ENCODE results near the gene HYAL3. TPM values are rescaled to one million over a fixed set of nuclear protein-coding genes. Genes with fewer than 3 reads are reported as not detected.
A peak's percentile ranks its signal among the peaks of the same experiment; 100 is the strongest.
"Not testable (repeated sequence)": the region's sequence is repeated elsewhere in the genome, so short reads cannot be mapped to it uniquely, and the experiment has no call there.

Gene HYAL3
- total RNA-seq, 1 donor from 2014 or later, result 6.6 TPM

DNA sequence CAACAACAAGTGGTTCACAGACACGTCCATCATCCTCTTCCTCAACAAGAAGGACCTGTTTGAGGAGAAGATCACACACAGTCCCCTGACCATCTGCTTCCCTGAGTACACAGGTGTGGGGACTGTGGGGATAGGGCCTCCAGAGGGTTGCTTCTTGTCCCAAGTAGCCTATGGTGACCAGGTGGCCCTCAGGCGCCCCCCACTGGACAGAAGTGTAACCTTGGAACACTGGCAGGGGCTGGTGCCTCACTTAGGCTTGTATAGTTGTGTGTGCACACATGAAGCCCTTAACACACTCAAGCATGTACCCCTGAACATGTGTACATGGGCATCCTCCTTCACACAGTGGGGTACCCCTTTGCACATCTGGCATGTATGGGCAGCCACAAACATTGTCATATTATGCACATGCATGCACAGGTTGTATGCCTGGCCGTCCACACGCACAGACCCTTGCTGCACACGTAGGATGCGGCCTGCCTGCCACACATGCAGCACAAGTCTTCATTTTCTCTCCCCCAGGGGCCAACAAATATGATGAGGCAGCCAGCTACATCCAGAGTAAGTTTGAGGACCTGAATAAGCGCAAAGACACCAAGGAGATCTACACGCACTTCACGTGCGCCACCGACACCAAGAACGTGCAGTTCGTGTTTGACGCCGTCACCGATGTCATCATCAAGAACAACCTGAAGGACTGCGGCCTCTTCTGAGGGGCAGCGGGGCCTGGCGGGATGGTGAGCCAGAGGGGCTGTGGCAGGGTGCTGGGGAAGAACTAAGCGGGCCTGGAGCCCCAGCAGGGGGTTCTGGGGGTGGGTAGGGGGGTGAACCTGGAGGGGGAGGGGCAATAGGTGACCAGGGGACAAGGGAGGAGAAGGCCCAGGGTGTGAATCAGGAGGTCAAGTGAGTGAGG is 42.0 kb downstream of the HYAL3 start:
- DNase-seq, result no peak

DNA sequence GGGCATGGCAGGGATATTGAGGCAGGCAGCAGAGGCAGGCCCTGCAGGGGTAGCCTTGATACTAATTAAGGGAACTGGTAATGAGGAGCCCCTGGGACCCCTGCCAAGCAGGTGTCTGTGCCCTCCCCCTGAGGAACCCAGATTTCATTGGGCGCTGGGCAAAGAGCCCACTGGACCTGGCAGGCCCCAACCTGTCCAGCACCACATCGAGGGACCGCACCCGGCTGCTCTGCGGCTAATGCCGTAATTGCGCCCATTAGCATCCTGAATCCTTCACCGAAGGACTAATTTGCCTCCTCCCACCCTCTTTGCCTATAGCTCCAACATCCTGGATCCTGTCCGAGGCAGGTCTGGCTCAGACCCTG is 44.0 kb downstream of the HYAL3 start:
- DNase-seq, result no peak

DNA sequence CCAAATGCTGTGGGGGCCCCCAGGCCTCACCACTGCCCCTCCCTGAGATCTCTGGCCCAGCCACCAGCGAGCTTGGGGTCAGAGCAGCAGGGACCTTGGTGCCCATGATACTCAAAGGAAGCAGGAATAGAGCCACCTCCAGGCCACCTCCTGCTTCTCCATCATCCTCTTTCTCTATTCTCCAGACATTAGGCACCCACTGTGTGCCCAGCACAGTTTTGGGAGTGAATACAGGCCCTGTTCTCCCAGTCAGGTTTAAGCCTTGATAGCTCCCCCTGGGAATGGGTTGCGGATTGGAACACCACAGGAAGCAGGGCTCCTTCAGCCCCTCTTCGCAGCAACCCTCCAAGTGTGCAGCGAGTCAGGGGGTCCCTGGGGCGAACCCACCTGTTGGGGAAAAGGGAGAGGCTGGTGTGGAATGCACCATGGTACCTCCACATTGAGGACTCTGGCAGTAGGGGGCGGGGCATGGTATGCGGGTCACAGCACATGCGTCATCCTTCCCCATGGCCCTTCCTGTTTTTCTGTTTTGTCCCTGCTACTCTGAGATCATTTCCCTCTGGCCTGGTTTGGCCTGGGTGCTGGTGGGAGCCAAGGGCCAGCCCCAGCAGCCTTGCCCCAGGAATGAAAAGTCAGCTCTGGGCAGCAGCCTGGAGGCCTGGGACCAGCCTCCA is 44.5 kb downstream of the HYAL3 start:
- DNase-seq, result no peak

DNA sequence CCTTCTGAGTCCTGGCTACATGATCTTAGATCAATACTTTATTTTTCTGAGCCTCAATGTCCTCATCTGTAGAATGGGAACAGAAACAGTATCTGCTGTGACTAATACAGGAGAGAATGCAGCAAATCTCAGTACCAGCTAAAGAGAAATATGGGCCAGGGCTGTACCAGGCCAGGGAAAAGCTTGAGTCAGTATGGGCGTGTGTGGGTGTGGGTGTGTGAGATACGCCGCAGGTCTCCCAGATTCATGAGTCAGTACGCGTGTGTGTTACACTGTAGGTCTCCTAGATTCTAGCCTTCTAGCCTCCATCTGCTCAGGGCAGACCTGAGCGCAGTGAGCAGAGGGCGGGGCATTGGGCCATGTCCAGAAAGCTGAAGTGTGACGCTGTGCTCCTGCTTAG is 48.0 kb downstream of the HYAL3 start:
- no peak for DNase-seq

DNA sequence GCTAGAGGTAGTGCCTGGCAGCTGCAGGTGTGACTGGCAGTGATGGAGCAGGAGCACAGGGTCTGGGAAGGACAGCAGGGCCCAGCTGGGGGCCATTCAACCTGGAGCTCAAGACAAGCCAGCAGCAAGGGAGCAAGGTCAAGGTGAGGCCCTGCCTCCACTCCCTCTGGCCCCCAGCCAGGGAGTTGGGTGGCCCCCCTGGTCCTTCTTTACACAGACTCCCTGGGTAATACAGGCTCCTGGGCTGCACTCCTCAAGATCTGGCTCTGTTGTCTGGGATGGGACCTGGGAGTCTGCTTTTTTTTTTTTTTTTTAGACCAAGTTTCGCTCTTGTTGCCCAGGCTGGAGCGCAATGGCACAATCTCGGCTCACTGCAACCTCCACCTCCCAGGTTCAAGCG is 48.7 kb downstream of the HYAL3 start:
- DNase-seq, result no peak

DNA sequence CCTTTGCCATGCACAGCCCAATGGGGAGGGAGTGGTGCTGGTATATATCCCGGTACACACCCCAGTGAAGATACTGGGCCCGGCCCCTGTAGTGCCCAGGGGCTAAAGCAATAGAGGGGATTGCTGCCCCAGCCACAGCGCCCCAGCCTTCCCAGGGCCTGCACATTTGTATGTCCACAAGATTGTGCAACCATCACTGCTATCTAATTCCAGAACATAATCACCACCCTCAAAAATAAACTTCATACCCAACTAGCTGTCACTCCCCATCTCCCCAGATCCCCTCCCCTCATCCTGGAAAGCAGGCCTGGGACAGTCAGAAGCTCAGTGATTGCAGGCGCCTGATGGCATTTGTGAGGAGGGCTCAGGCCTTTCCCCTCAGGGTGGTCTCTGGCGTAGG is 49.7 kb downstream of the HYAL3 start:
- DNase-seq, result no peak

DNA sequence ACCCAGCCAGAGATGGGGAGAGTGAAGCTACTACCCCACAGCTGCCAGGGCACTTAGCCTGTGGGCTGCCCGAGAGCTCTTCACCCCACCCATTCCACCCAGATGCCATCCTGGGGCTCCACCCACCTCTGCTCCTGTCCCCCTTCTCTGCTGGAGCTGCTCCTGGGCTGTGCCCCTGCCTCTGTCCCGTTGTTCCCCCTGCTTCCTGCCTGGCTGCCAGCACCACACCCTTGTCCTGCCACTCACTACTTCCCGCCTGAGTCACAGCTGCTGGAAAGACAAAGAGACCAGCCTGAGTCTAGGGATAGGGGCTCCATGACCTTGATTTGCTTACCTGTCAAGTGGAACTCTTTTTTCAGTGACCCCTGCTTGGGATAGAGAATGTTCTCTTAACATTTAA is 50.8 kb downstream of the HYAL3 start:
- DNase-seq, result no peak

DNA sequence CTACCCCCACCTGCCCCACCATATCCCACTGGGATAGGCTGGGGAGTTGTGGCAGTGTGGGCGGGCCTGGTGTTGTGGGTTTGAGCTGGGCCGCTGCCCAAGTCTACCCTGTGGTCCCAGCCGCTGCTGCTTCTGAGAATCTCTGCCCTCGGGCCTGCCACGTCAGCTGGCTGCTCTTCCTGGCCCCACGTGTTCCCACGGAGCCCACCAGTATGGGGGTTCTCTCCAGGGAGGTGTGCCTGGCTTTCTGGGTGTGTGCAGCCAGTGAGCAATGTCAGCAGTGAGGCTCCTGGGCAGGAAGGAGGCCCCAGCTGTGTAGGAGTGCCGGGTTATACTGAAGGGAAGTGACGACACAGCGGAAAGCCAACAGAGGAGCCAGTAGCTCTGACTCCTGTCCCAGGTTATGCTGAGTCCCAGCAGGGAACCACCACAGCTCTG is 52.7 kb downstream of the HYAL3 start:
- DNase-seq, result no peak

DNA sequence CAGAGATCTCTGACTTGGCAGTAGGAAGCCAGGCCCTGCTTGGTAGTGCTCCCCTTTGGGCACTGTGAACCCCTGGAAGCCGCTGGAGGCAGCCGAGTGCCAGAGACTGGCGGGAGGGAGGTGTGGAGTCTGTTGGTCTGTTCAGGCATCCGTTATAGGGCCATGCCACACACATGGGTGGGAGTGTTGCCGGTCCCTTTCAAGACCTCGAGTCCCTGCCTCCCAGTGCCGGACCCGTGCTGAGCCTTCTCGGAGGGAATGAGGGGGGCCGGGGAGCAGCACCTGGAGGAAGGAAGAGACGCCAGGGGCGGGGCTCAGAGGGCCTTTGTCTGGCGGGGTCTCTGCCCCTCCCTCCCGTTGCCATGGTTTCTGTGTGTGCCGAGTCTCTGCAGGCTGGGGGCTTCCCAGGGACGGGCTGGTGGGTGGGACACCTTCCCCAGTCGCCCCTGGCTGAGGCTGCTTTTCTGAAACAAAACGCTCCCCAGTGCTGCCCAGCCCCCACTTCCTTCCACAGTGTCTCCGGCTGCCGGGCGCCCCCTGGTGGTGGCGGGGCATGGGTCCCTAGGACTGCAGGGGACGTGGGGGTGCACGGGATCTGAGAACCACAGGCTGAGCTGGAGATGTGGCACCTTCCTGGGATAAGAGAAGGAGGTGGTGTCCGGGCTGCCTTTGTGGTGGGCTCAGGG is 53.2 kb downstream of the HYAL3 start:
- peak; percentile 70 for DNase-seq

DNA sequence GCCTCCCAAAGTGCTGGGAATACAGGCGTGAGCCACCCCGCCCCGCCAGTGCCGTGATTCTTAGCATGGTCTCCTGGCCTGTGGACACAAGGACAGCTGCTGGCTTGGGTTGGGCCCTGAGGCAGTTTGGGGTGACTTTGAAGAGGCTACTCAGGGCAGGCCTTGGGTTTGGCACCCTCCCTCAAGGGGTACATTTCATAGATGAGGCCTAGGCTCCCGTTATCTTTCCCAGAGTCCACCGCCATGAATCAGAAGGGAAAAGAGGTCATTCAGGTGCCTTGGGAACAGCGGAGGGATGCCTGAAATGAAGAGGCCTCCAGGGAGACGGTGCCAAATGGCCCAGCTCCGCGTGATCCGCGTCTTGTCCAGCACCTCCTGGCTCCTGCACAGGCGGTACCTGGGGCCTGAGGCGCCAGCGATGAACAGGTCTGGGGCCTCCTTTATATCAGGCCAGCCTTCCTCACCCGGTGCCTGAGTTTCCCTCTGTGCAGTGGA is 53.9 kb downstream of the HYAL3 start:
- no peak for DNase-seq

DNA sequence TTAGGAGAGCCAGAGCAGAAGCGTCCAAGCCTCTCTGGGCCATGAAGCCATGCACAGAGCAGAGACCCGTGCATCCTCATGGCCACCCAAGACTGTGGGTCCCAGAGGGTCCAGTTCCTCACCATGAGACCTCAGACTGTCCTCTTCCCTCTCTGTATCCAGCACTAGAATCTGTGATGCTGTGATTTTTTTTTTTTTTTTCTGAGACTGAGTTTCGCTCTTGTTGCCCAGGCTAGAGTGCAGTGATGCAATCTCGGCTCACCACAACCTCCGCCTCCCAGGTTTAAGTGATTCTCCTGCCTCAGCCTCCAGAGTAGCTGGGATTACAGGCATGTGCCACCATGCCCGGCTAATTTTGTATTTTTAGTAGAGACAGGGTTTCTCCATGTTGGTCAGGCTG is 54.4 kb downstream of the HYAL3 start:
- DNase-seq, result not testable (repeated sequence)

DNA sequence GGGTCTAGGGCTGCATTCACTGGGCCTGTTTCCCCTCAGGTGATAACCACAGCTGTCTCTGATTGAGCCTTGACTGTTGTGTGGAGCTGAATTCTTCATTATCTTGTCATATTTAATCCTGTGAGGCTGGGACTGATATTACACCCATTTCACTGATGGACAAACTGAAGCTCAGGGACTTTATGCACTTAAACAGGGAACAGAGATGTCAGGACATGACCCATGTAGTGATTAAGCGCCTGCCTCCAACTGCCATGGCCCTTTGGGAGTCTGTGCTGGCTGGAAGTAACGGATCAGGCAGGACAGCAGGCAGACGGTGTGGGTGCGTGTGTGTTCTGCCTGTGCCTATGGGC is 55.7 kb downstream of the HYAL3 start:
- no peak for DNase-seq

DNA sequence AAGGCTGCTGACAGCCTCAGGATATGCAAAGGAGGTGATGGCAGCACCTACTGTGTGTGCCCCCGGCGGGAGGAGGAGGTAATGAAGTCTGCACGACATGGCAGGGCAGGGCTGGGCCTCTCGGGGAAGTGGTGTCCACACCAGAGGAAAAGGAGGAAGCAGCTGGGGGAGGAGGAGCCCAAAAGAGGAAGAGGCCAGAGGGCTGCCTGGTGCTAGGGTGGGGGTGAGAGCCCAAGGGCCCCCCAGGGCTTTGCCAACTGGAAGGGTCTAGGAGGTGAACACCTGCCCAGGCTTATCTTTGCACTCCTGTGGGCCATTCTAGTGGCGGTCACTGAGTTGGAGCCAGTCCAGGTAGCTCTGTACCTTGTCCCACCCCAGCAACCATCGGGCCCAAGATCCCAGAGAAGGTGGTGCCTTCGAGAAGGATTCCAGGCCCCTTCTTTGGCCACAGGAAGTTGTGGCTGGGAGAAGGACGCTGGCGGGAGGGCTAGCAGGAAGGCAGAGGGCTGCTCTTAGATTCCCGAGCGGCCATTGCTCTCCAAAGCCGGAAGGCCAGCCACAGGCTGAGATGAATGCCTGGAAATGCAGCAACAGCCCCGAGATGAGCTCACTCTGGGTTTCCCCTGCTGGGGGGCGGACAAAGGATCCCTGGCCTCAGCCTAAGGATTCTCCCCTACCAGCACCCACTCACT is 56.2 kb downstream of the HYAL3 start:
- no peak for DNase-seq

Other genes with a start within 250 kb of the HYAL3 start
- 205 TPM for gene RBM5, start 210.5 kb downstream of the HYAL3 start, total RNA-seq
- gene SEMA3F, start 144.1 kb downstream of the HYAL3 start, total RNA-seq, result 5.8 TPM
- not detected for gene GNAT1, start 107.8 kb downstream of the HYAL3 start, total RNA-seq
- gene SLC38A3, start 94.1 kb downstream of the HYAL3 start, total RNA-seq, result 5.0 TPM
- 84.5 TPM for gene GNAI2, start 63.2 kb downstream of the HYAL3 start, total RNA-seq
- gene SEMA3B, start 30.3 kb downstream of the HYAL3 start, total RNA-seq, result 2.3 TPM
- gene LSMEM2, start 20.3 kb downstream of the HYAL3 start, total RNA-seq, result 0.47 TPM
- 15.1 TPM for gene IFRD2, start 7.0 kb downstream of the HYAL3 start, total RNA-seq
- gene NAA80, start within 50 bp of the HYAL3 start, total RNA-seq, result 4.5 TPM
- gene HYAL1, start 4.2 kb upstream of the HYAL3 start, total RNA-seq, result 0.16 TPM
- gene HYAL2, start 23.3 kb upstream of the HYAL3 start, total RNA-seq, result 30.9 TPM
- 16.2 TPM for gene TUSC2, start 28.8 kb upstream of the HYAL3 start, total RNA-seq
- gene RASSF1, start 41.4 kb upstream of the HYAL3 start, total RNA-seq, result 7.8 TPM
- 2.5 TPM for gene ZMYND10, start 46.3 kb upstream of the HYAL3 start, total RNA-seq
- gene NPRL2, start 51.4 kb upstream of the HYAL3 start, total RNA-seq, result 19.0 TPM
- 10.0 TPM for gene CYB561D2, start 51.5 kb upstream of the HYAL3 start, total RNA-seq
- 19.8 TPM for gene TMEM115, start 60.1 kb upstream of the HYAL3 start, total RNA-seq
- gene CACNA2D2, start 204.2 kb upstream of the HYAL3 start, total RNA-seq, result 2.2 TPM

Data from occipital lobe (tissue), 2 donors.